H1 (cell line): Measurements from ENCODE around the gene EPHA6. TPM values are rescaled to one million over a fixed set of nuclear protein-coding genes. Genes with fewer than 3 reads are reported as not detected.

Experiments
- CTCF ChIA-PET: fragments of 300-600 bp; sonication (Branson Sonifier 250); formaldehyde crosslinking; loops from one replicate; lab custom pipeline; 2021; ENCODE audit not compliant: partially characterized antibody; lab: Charles Lee
- POLR2A ChIA-PET: fragments of 300-600 bp; sonication (Branson Sonifier 250); formaldehyde crosslinking; loops from one replicate; lab custom pipeline; 2021; ENCODE audit warnings: inconsistent platforms; ENCODE audit not compliant: partially characterized antibody; lab: Charles Lee
- DNase-seq, 2 experiments: peaks; one replicate each; pipeline versions ENCODE4 v3.0.0 to v3.0.0-alpha.2; 2010 to 2022; ENCODE audit warnings: low spot score in 2 of 2, low read depth in 1 of 2, mixed read lengths in 1 of 2
- FAIRE-seq: peaks from 2 replicates; lab custom pipeline; 2011; peaks lifted over from hg19 to GRCh38; lab: Jason Lieb, UNC
- H2AFZ ChIP-seq: 2 replicates; pipeline ENCODE4 v1.8.1; 2012; ENCODE audit warnings: low read length, inconsistent platforms
- H2AK5ac ChIP-seq: 2 replicates; pipeline ENCODE4 v1.6.1; 2013; ENCODE audit warnings: low read depth, low read length
- H2BK120ac ChIP-seq: replicated peaks from 2 replicates; pipeline ENCODE3; 2013; ENCODE audit warnings: low read depth, low read length, inconsistent platforms
- H2BK12ac ChIP-seq: 2 replicates; pipeline ENCODE4 v1.6.1; 2013; ENCODE audit warnings: low read depth, low read length
- H2BK15ac ChIP-seq: 2 replicates; pipeline ENCODE4 v1.6.1; 2013; ENCODE audit warnings: low read length
- H2BK20ac ChIP-seq: 2 replicates; pipeline ENCODE4 v1.6.1; 2013; ENCODE audit warnings: low read length
- H2BK5ac ChIP-seq: 2 replicates; pipeline ENCODE4 v1.6.1; 2013; ENCODE audit warnings: low read depth, low read length
- H3K14ac ChIP-seq: 2 replicates; pipeline ENCODE4 v1.6.1; 2013; ENCODE audit warnings: inconsistent platforms; ENCODE audit not compliant: insufficient read length
- H3K18ac ChIP-seq: 2 replicates; pipeline ENCODE4 v1.6.1; 2013; ENCODE audit warnings: low read length; ENCODE audit errors: extremely low read depth
- H3K23ac ChIP-seq: 2 replicates; pipeline ENCODE4 v1.6.1; 2013; ENCODE audit warnings: inconsistent platforms; ENCODE audit not compliant: insufficient read length
- H3K23me2 ChIP-seq: 2 replicates; pipeline ENCODE4 v1.6.1; 2013; ENCODE audit warnings: low read depth, low read length
- H3K27ac ChIP-seq: 2 replicates; pipeline ENCODE4 v1.6.1; 2011; ENCODE audit warnings: low read depth, low read length, inconsistent platforms
- H3K27me3 ChIP-seq, 4 experiments: replicated peaks in 1 of 4; 1 replicate in 1 of 4; 2 replicates in 3 of 4; pipeline versions ENCODE4 v1.6.1 to v1.8.1; 2011 to 2013; ENCODE audit warnings: low read length in 3 of 4, mild to moderate bottlenecking in 3 of 4, inconsistent platforms in 2 of 4, mixed read lengths in 2 of 4, moderate library complexity in 1 of 4; ENCODE audit not compliant: control insufficient read depth in 3 of 4, insufficient read depth in 3 of 4; ENCODE audit errors: extremely low read depth in 1 of 4
- H3K36me3 ChIP-seq, 4 experiments: 2 replicates each; pipeline versions ENCODE4 v1.6.1 to v1.8.1; 2011 to 2013; ENCODE audit warnings: mild to moderate bottlenecking in 4 of 4, low read length in 3 of 4, moderate library complexity in 2 of 4, control low read depth in 1 of 4, inconsistent platforms in 1 of 4; ENCODE audit not compliant: insufficient read depth in 4 of 4, control insufficient read depth in 2 of 4
- H3K4ac ChIP-seq: replicated peaks from 2 replicates; pipeline ENCODE3; 2013; ENCODE audit warnings: low read length, low read depth, mixed read lengths, inconsistent platforms; ENCODE audit not compliant: insufficient read length
- H3K4me1 ChIP-seq, 4 experiments: replicated peaks in 1 of 4; 1 replicate in 1 of 4; 2 replicates in 3 of 4; pipeline versions ENCODE4 v1.6.1 to v1.8.1; 2011 to 2013; ENCODE audit warnings: low read length in 3 of 4, inconsistent platforms in 2 of 4, mixed read lengths in 1 of 4; ENCODE audit not compliant: insufficient read depth in 4 of 4, control insufficient read depth in 3 of 4
- H3K4me2 ChIP-seq, 2 experiments: 2 replicates each; pipeline versions ENCODE4 v1.6.1 to v1.8.1; 2011 to 2013; ENCODE audit warnings: low read depth in 2 of 2, low read length in 2 of 2, control low read depth in 1 of 2, inconsistent platforms in 1 of 2, mild to moderate bottlenecking in 1 of 2; ENCODE audit not compliant: insufficient read depth in 1 of 2
- H3K4me3 ChIP-seq, 4 experiments: fragments of 200-600, 300-600 bp in 1 of 4; sonication (generic), shearing (Covaris generic), sonication (Bioruptor Twin) in 1 of 4; 2 replicates each; pipeline versions ENCODE4 v1.5.1 to v1.8.1; 2011 to 2016; ENCODE audit warnings: low read length in 4 of 4, low read depth in 3 of 4, control low read depth in 2 of 4, inconsistent platforms in 2 of 4, mild to moderate bottlenecking in 2 of 4, mixed read lengths in 1 of 4, moderate library complexity in 1 of 4; ENCODE audit not compliant: insufficient read depth in 2 of 4; ENCODE audit errors: extremely low read depth in 1 of 4
- H3K56ac ChIP-seq: replicated peaks from 2 replicates; pipeline ENCODE3; 2013; ENCODE audit warnings: low read depth, mild to moderate bottlenecking, mixed read lengths, low read length, inconsistent platforms; ENCODE audit not compliant: insufficient read length
- H3K79me1 ChIP-seq: 2 replicates; pipeline ENCODE4 v1.6.1; 2013; ENCODE audit warnings: low read depth, low read length, control low read depth
- H3K79me2 ChIP-seq, 2 experiments: 2 replicates each; pipeline versions ENCODE4 v1.6.1 to v1.8.1; 2012 to 2013; ENCODE audit warnings: low read length in 2 of 2, mild to moderate bottlenecking in 2 of 2, inconsistent platforms in 1 of 2; ENCODE audit not compliant: insufficient read depth in 2 of 2, control insufficient read depth in 1 of 2
- H3K9ac ChIP-seq, 4 experiments: replicated peaks in 1 of 4; 1 replicate in 1 of 4; 2 replicates in 3 of 4; pipeline versions ENCODE4 v1.6.1 to v1.8.1; 2011 to 2013; ENCODE audit warnings: low read depth in 3 of 4, low read length in 3 of 4, control low read depth in 2 of 4, mild to moderate bottlenecking in 2 of 4, moderate library complexity in 2 of 4, inconsistent platforms in 1 of 4; ENCODE audit errors: extremely low read depth in 1 of 4
- H3K9me3 ChIP-seq, 2 experiments: 2 replicates each; pipeline versions ENCODE4 v1.6.1 to v1.8.1; 2012 to 2013; ENCODE audit warnings: mild to moderate bottlenecking in 2 of 2, moderate library complexity in 2 of 2, control low read depth in 1 of 2, inconsistent platforms in 1 of 2, low read depth in 1 of 2, low read length in 1 of 2, mixed read lengths in 1 of 2; ENCODE audit not compliant: insufficient read depth in 2 of 2
- H4K20me1 ChIP-seq, 2 experiments: replicated peaks in 1 of 2; 2 replicates each; pipeline versions ENCODE3 to v1.8.1; 2011 to 2013; ENCODE audit warnings: inconsistent platforms in 2 of 2, low read length in 2 of 2, mild to moderate bottlenecking in 1 of 2; ENCODE audit not compliant: insufficient read depth in 2 of 2, control insufficient read depth in 1 of 2
- H4K5ac ChIP-seq: 2 replicates; pipeline ENCODE4 v1.6.1; 2013; ENCODE audit warnings: low read length, low read depth, mixed read lengths, inconsistent platforms; ENCODE audit not compliant: insufficient read length
- H4K8ac ChIP-seq: 2 replicates; pipeline ENCODE4 v1.8.0; 2013; ENCODE audit warnings: mild to moderate bottlenecking, moderate library complexity, low read length, inconsistent platforms; ENCODE audit not compliant: insufficient read depth; ENCODE audit errors: extremely low read depth
- H4K91ac ChIP-seq: replicated peaks from 2 replicates; pipeline ENCODE3; 2013; ENCODE audit warnings: low read length, mixed read lengths, inconsistent platforms; ENCODE audit not compliant: insufficient read length
- MAFK ChIP-seq: IDR thresholded peaks from 2 replicates; pipeline ENCODE4 v1.6.1; 2012; ENCODE audit warnings: low read depth, mild to moderate bottlenecking, improper control_type of control experiment, low read length
- SIN3A ChIP-seq, 2 experiments: IDR thresholded peaks in 1 of 2; conservative IDR thresholded peaks in 1 of 2; 2 replicates each; pipeline ENCODE4 v1.6.1; 2011 to 2012; ENCODE audit warnings: low read length in 2 of 2, improper control_type of control experiment in 1 of 2, low read depth in 1 of 2, mild to moderate bottlenecking in 1 of 2
- WGBS, 2 experiments: shearing (Covaris generic) in 1 of 2; methylation state at CpG; one replicate each; pipeline versions ENCODE4 v1.1.6 to v1.1.7; 2013 to 2015; ENCODE audit warnings: low lambda C conversion rate in 2 of 2, mixed read lengths in 2 of 2, inconsistent platforms in 1 of 2, low coverage in 1 of 2, missing lambda C conversion rate in 1 of 2; ENCODE audit not compliant: insufficient replicate concordance in 2 of 2, insufficient coverage in 1 of 2, insufficient read length in 1 of 2; ENCODE audit errors: extremely low coverage in 1 of 2, missing lambda C conversion rate in 1 of 2; 5-methylcytosine and 5-hydroxymethylcytosine counted together
- polyA plus RNA-seq, 7 experiments: library from polyadenylated mRNA; depleted of rRNA in 3 of 7; stranded (reverse) in 5 of 7; unstranded in 2 of 7; fragments of >200 nt in 5 of 7; fragments of 200-250 nt in 2 of 7; gene quantifications; 1 replicate in 5 of 7; 2 replicates in 1 of 7; 4 replicates in 1 of 7; pipeline versions ENCODE4 v1.2.1 to v1.2.3, GENCODE V29; 2011 to 2013; ENCODE audit warnings: missing spikeins in 2 of 7, mixed read lengths in 2 of 7
- total RNA-seq: library from RNA; stranded (reverse); fragmentation: NEBNext Ultra II Directional; extraction: Animal tissue kit (Norgen Biotek cat#: 25700); gene quantifications from 2 replicates; pipeline ENCODE4 v1.2.1, GENCODE V29; 2021

Gene EPHA6
- total and polyA plus RNA-seq, 2 of the 8 experiments (the other 6 are each of a cell fraction or from before 2014, with no cell fraction given): 0.83 to 3.2 TPM

- Histone ChIP-seq H3K9ac (no peak overlapping the region), H2AFZ (no peak overlapping the region), H3K14ac (no peak overlapping the region), H2AK5ac (no peak overlapping the region), H3K79me2 (no peaks in the 10 kb centered on the region), H3K4me2 (no peak overlapping the region), H4K20me1 (no peaks in the 10 kb centered on the region), H2BK120ac (no peak overlapping the region), H3K27ac (no peak overlapping the region), H3K79me1 (no peaks in the 10 kb centered on the region), H2BK5ac (no peak overlapping the region), H3K4ac (no peak overlapping the region), H3K9me3 (no peaks in the 10 kb centered on the region), H3K23me2 (no peaks in the 10 kb centered on the region), H3K56ac (no peak overlapping the region), H3K27me3 (no peaks in the 10 kb centered on the region), H3K4me3 (no peak overlapping the region), H3K4me1 (no peaks in the 10 kb centered on the region), H3K18ac (no peak overlapping the region), H2BK15ac (no peak overlapping the region), H2BK20ac (no peak overlapping the region), H2BK12ac (no peak overlapping the region), H4K8ac (no peak overlapping the region), H3K36me3 (no peaks in the 10 kb centered on the region), H4K5ac (no peak overlapping the region), H3K23ac (no peak overlapping the region), H4K91ac (no peak overlapping the region)
- POLR2A ChIA-PET: no interaction called here
- DNase-seq (no peak), FAIRE-seq (no peak)
- TF ChIP-seq MAFK (peak; percentile 36; the same call in 1 of the 2 replicates), SIN3A (conservative IDR thresholded peaks at IDR 0.05 in 1 of 2, IDR thresholded peaks at IDR 0.05 in 1 of 2; ENCODE audit: low read depth in 1 of 2, low read length in 2 of 2) (no peak)
- CTCF ChIA-PET: no interaction called here
- 87% methylated on average over 3 of the region's 3 CpGs; no CpG with 5 or more reads in 1 of the 2 experiments for WGBS, 2 experiments
These were observed 223.0 kb downstream of the EPHA6 start for GRCh38 chr3:97037294-97037943.
